Natural killer cell treated with Interleukin-12 subunit alpha and Interleukin-12 subunit beta and Interleukin-15 and Interleukin-18, amount 100 ng/mL, for 72 hours (primary cell): ENCODE measurements around the gene MYRIP. TPM values are rescaled to one million over a fixed set of nuclear protein-coding genes. Genes with fewer than 3 reads are reported as not detected.

Experiments
- ATAC-seq, 2 donors: fragments of 150-1000 bp; cut with Tn5 transposase in 1 of 2; sonication (Bioruptor Pico), chemical (Tn5 transposase) in 1 of 2; 2 replicates each; pipeline ENCODE4 v1.10.0; 2021
- DNase-seq: peaks from one replicate; pipeline ENCODE4 v3.0.0; 2022; ENCODE audit warnings: low spot score
- H3K27ac Mint-ChIP-seq, 2 donors: 1 replicate in 1 of 2; 2 replicates in 1 of 2; pipeline ENCODE4 v1.8.0; 2022; ENCODE audit warnings: mixed read lengths in 2 of 2, mild to moderate bottlenecking in 1 of 2, moderate library complexity in 1 of 2
- H3K27me3 Mint-ChIP-seq, 2 donors: 1 replicate in 1 of 2; 2 replicates in 1 of 2; pipeline ENCODE4 v1.8.0; 2022; ENCODE audit warnings: mixed read lengths in 2 of 2
- H3K36me3 Mint-ChIP-seq: one replicate; pipeline ENCODE4 v1.8.0; 2022; ENCODE audit warnings: mixed read lengths
- H3K4me1 Mint-ChIP-seq, 2 donors: 1 replicate in 1 of 2; 2 replicates in 1 of 2; pipeline ENCODE4 v1.8.0; 2022; ENCODE audit warnings: low read depth in 2 of 2, mixed read lengths in 2 of 2, mild to moderate bottlenecking in 1 of 2
- H3K4me3 Mint-ChIP-seq: one replicate; pipeline ENCODE4 v1.8.0; 2022; ENCODE audit warnings: mixed read lengths
- H3K9me3 Mint-ChIP-seq: 2 replicates; pipeline ENCODE4 v1.8.0; 2022; ENCODE audit warnings: mixed read lengths
- total RNA-seq, 2 donors: library from RNA; stranded (reverse); gene quantifications; one replicate each; pipeline ENCODE4 v1.2.3, GENCODE V29; 2022

MYRIP gene
- total RNA-seq, 2 donors from 2014 or later, result not detected

- no peak overlapping the region for H3K27ac Mint-ChIP-seq
- no peaks in the 10 kb centered on the region for H3K9me3 Mint-ChIP-seq
- H3K4me3 Mint-ChIP-seq, result no peak overlapping the region
- H3K4me1 Mint-ChIP-seq, result peaks cover 0 to 4% of the 10 kb centered on the region in 2 donors
- no peaks in the 10 kb centered on the region for H3K27me3 Mint-ChIP-seq
- ATAC-seq (no peak), DNase-seq (no peak)
- H3K36me3 Mint-ChIP-seq, result peaks cover 4% of the 10 kb centered on the region
These were observed 493.4 kb downstream of the MYRIP start for GRCh38 chr3:40302784-40303183.

- Mint-ChIP-seq H3K4me3 (no peak overlapping the region), H3K27ac (no peak overlapping the region), H3K27me3 (no peaks in the 10 kb centered on the region), H3K4me1 (peaks cover 0 to 8% of the 10 kb centered on the region in 2 donors), H3K36me3 (peaks cover 4% of the 10 kb centered on the region), H3K9me3 (no peaks in the 10 kb centered on the region)
- ATAC-seq (no peak), DNase-seq (no peak)
These were observed 494.9 kb downstream of the MYRIP start for GRCh38 chr3:40304352-40304751.

DNA sequence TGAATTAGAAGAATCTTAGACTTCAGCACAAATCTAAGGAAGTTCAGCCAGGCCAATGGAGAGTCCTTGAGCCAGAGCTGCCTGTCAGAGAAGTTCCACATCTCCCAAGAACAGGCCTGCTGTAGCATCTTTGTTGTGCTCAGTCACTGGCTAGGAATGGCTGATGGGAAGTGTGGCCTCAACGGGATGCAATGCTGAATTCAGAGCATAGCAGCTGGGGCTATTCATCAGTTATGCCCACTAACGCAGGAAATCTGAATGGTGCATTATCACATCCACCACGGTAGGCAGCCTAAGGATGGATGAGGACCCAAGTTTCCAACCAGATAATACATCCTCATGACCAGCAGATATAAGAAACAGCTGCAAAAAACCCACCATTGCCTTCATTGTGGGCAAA lies 496.9 kb downstream of the MYRIP start:
- no peak overlapping the region for H3K4me3 Mint-ChIP-seq
- peaks cover 6% of the 10 kb centered on the region for H3K36me3 Mint-ChIP-seq
- H3K4me1 Mint-ChIP-seq, result peaks cover 6 to 11% of the 10 kb centered on the region in 2 donors
- DNase-seq (no peak), ATAC-seq (no peak)
- no peaks in the 10 kb centered on the region for H3K9me3 Mint-ChIP-seq
- no peak overlapping the region for H3K27ac Mint-ChIP-seq
- H3K27me3 Mint-ChIP-seq, result no peaks in the 10 kb centered on the region

- H3K36me3 Mint-ChIP-seq, result peaks cover 5% of the 10 kb centered on the region
- no peak overlapping the region for H3K27ac Mint-ChIP-seq
- DNase-seq (no peak), ATAC-seq (no peak)
- H3K4me1 Mint-ChIP-seq, result peaks cover 6 to 18% of the 10 kb centered on the region in 2 donors
- no peaks in the 10 kb centered on the region for H3K27me3 Mint-ChIP-seq
- no peaks in the 10 kb centered on the region for H3K9me3 Mint-ChIP-seq
- no peak overlapping the region for H3K4me3 Mint-ChIP-seq
These were observed 497.8 kb downstream of the MYRIP start for GRCh38 chr3:40307176-40307575.

DNA sequence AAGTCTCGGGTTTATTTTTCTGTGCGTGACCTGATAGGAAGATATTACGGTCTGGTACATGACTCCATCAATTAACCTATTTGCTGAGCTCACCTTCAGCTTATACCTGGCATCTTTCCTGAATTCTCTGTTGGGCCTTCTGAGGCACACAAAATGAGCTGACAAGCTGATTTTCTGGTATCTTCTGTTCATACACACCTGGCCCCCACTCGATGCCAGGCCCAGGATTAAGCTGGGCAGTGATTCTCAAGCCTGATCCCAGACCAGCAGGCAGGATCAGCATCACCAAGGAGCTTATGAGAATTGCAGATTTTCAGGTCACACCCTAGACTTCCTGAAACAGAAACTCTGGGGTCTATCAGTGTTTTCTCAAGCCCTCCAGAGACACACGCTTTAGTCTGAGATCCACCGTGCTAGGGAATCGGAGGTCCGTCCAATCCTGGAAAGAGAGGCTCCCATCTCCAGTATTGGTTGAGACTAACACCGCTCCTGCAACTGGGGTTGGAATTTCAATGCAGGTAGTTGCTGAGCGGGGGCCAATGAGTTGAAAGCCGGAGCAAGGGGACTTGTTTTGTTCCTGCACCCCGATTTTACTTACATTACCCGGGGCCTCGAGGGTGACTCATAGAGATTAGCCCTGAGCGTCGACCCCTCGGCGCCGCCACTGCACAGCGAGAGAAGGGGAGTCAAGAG lies 499.5 kb downstream of the MYRIP start:
- peak overlapping the region; percentile 96 to 97 for H3K27ac Mint-ChIP-seq
- H3K36me3 Mint-ChIP-seq, result peaks cover 5% of the 10 kb centered on the region
- ATAC-seq (no peak), DNase-seq (no peak)
- H3K27me3 Mint-ChIP-seq, result no peaks in the 10 kb centered on the region
- peaks cover 6 to 18% of the 10 kb centered on the region in 2 donors for H3K4me1 Mint-ChIP-seq
- peak overlapping the region; percentile 100 for H3K4me3 Mint-ChIP-seq
- H3K9me3 Mint-ChIP-seq, result no peaks in the 10 kb centered on the region

DNA sequence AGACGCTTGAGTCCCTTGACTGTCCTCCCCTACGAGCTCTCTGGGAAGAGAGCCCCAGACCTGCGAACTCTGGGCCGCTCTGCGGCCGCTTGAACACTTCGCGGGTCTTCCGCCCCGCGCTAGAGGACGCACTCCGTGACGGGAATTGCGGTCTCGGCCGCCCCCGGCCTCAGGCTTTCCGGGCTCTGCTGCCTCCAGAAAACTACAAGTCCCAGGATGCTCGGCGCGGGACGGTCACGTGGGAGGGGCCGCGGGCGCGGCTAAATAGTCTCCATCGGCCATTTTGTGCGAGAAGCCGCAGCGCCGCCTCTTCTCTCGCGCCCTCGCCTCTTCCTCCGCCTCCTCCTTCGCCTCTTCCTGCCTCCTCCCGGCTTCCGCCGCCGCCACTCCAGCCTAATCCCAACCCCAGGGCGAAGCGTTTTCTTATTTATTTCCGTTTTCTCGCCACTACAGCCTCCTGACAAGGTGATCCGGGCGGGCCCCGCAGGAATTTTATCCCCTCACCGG lies 500.1 kb downstream of the MYRIP start, which contains the start of gene EIF1B:
EIF1B (plus strand) TSS at position 290 of the 507 bp plus-strand sequence. CDS start 235 bp downstream, outside the sequence.
- Mint-ChIP-seq H3K27ac (peak within 1 kb of the TSS; percentile 96 to 97), H3K4me3 (peak within 1 kb of the TSS; percentile 100), H3K27me3 (no peaks in the 10 kb centered on the region), H3K4me1 (peaks cover 6 to 18% of the 10 kb centered on the region in 2 donors), H3K36me3 (peaks cover 5% of the 10 kb centered on the region), H3K9me3 (no peaks in the 10 kb centered on the region)
- ATAC-seq (peak; percentile 97 to 98), DNase-seq (peak; percentile 98)
